HG03060 (cell line): ENCODE results near the gene LELP1.
"Not testable (repeated sequence)": the region's sequence is repeated elsewhere in the genome, so short reads cannot be mapped to it uniquely, and the experiment has no call there.

Source experiments
- ATAC-seq: cut with Tn5 transposase; IDR thresholded peaks from one replicate; pipeline ENCODE4 v1.9.1; 2021; ENCODE audit warnings: low read depth, moderate number of reproducible peaks; ENCODE audit not compliant: unreplicated experiment

The LELP1 gene

GRCh38 chr1:153228491-153228890 lies 25.3 kb downstream of the LELP1 start:
- no peak for ATAC-seq

GRCh38 chr1:153229076-153229829 lies 26.0 kb downstream of the LELP1 start:
- ATAC-seq = not testable (repeated sequence)

GRCh38 chr1:153231363-153231762 lies 28.1 kb downstream of the LELP1 start:
- no peak for ATAC-seq

GRCh38 chr1:153231785-153232184 lies 28.6 kb downstream of the LELP1 start:
- ATAC-seq = no peak

GRCh38 chr1:153232553-153232952 lies 29.3 kb downstream of the LELP1 start:
- ATAC-seq = no peak

- ATAC-seq = no peak
Observed at GRCh38 chr1:153233448-153233847, 30.2 kb downstream of the LELP1 start.

- ATAC-seq = no peak
Observed at GRCh38 chr1:153238527-153238926, 35.3 kb downstream of the LELP1 start.

- ATAC-seq = no peak
Observed at GRCh38 chr1:153242160-153242559, 38.9 kb downstream of the LELP1 start.

- no peak for ATAC-seq
Observed at GRCh38 chr1:153245466-153245865, 42.2 kb downstream of the LELP1 start.

GRCh38 chr1:153246018-153246417 lies 42.8 kb downstream of the LELP1 start:
- ATAC-seq = no peak

GRCh38 chr1:153246825-153247224 lies 43.6 kb downstream of the LELP1 start:
- ATAC-seq = no peak

GRCh38 chr1:153248176-153248879 lies 45.1 kb downstream of the LELP1 start:
- no peak for ATAC-seq

GRCh38 chr1:153250166-153250565 lies 46.9 kb downstream of the LELP1 start:
- no peak for ATAC-seq

- no peak for ATAC-seq
Observed at GRCh38 chr1:153251087-153251486, 47.9 kb downstream of the LELP1 start.

- ATAC-seq = no peak
Observed at GRCh38 chr1:153251562-153251961, 48.3 kb downstream of the LELP1 start.

- ATAC-seq = no peak
Observed at GRCh38 chr1:153251988-153252387, 48.8 kb downstream of the LELP1 start.

GRCh38 chr1:153253076-153253475 lies 49.8 kb downstream of the LELP1 start:
- ATAC-seq = no peak

- ATAC-seq = no peak
Observed at GRCh38 chr1:153253693-153254092, 50.5 kb downstream of the LELP1 start.
